Keratinocyte (primary cell): ENCODE results near the gene BSDC1. TPM values are rescaled to one million over a fixed set of nuclear protein-coding genes. Genes with fewer than 3 reads are reported as not detected.

ENCODE experiments used
- DNase-seq: peaks from one replicate; pipeline ENCODE4 v3.0.0-alpha.2; 2011; ENCODE audit warnings: low read depth, missing footprints, low spot score
- FAIRE-seq: peaks from 2 replicates; lab custom pipeline; 2011; peaks lifted over from hg19 to GRCh38; lab: Jason Lieb, UNC
- H2AFZ ChIP-seq: 2 replicates; pipeline ENCODE4 v1.6.0; 2012; ENCODE audit warnings: low read length, control low read depth, inconsistent platforms; ENCODE audit not compliant: control insufficient read depth
- H3K27ac ChIP-seq: 2 replicates; pipeline ENCODE4 v1.5.1; 2011; ENCODE audit warnings: low read length; ENCODE audit not compliant: control insufficient read depth, insufficient read depth
- H3K27me3 ChIP-seq: 3 replicates; pipeline ENCODE4 v1.6.0; 2011; ENCODE audit warnings: low read length; ENCODE audit not compliant: control insufficient read depth, insufficient read depth; ENCODE audit errors: extremely low read depth
- H3K36me3 ChIP-seq, 2 experiments: 2 replicates in 1 of 2; 3 replicates in 1 of 2; pipeline ENCODE4 v1.5.1; 2011; ENCODE audit warnings: low read length in 2 of 2, mild to moderate bottlenecking in 1 of 2; ENCODE audit not compliant: control insufficient read depth in 2 of 2, insufficient read depth in 2 of 2; ENCODE audit errors: extremely low read depth in 1 of 2
- H3K4me1 ChIP-seq: 3 replicates; pipeline ENCODE4 v1.5.1; 2011; ENCODE audit warnings: low read length; ENCODE audit not compliant: control insufficient read depth, insufficient read depth; ENCODE audit errors: extremely low read depth
- H3K4me2 ChIP-seq: 3 replicates; pipeline ENCODE4 v1.6.0; 2011; ENCODE audit warnings: low read depth, low read length; ENCODE audit not compliant: control insufficient read depth, insufficient read depth; ENCODE audit errors: extremely low read depth
- H3K4me3 ChIP-seq, 3 experiments: fragments of 200-600 bp in 1 of 3; sonication (generic) in 1 of 3; 2 replicates in 2 of 3; 3 replicates in 1 of 3; pipeline ENCODE4 v1.5.1; 2011 to 2016; ENCODE audit warnings: low read length in 3 of 3, mild to moderate bottlenecking in 3 of 3, control low read depth in 2 of 3, inconsistent platforms in 1 of 3, low read depth in 1 of 3, mixed read lengths in 1 of 3, mixed run types in 1 of 3, moderate library complexity in 1 of 3; ENCODE audit not compliant: control insufficient read depth in 2 of 3, insufficient read depth in 2 of 3; ENCODE audit errors: extremely low read depth in 1 of 3
- H3K79me2 ChIP-seq: 2 replicates; pipeline ENCODE4 v1.6.0; 2012; ENCODE audit warnings: low read length; ENCODE audit not compliant: control insufficient read depth, insufficient read depth
- H3K9ac ChIP-seq: 3 replicates; pipeline ENCODE4 v1.6.0; 2011; ENCODE audit warnings: low read length; ENCODE audit not compliant: control insufficient read depth, insufficient read depth; ENCODE audit errors: extremely low read depth
- H3K9me1 ChIP-seq: 3 replicates; pipeline ENCODE4 v1.6.0; 2011; ENCODE audit warnings: low read length; ENCODE audit not compliant: control insufficient read depth, insufficient read depth; ENCODE audit errors: extremely low read depth
- H3K9me3 ChIP-seq: 2 replicates; pipeline ENCODE4 v1.5.1; 2012; ENCODE audit warnings: low read depth, low read length; ENCODE audit not compliant: control insufficient read depth
- H4K20me1 ChIP-seq: 3 replicates; pipeline ENCODE4 v1.6.0; 2011; ENCODE audit warnings: low read length; ENCODE audit not compliant: control insufficient read depth, insufficient read depth; ENCODE audit errors: extremely low read depth
- EZH2 ChIP-seq: IDR thresholded peaks from one replicate; pipeline ENCODE4 v1.6.1; 2012; ENCODE audit warnings: inconsistent platforms, mild to moderate bottlenecking, low read length, moderate library complexity
- dilution Hi-C: fragments of 300-500 bp; cut with MboI; formaldehyde crosslinking; loops from one replicate; pipeline ENCODE4 v1.7.0; 2020; ENCODE audit warnings: low sequenced_read_pairs; ENCODE audit not compliant: extremely low pct_ligation_motif_present
- polyA plus RNA-seq, 5 experiments: library from polyadenylated mRNA; depleted of rRNA in 3 of 5; stranded (reverse) in 3 of 5; stranded (forward) in 1 of 5; unstranded in 1 of 5; fragments of >200 nt; gene quantifications; 1 replicate in 1 of 5; 2 replicates in 3 of 5; 3 replicates in 1 of 5; pipeline versions ENCODE4 v1.2.1 to v1.2.3, GENCODE V29; 2011 to 2012; ENCODE audit warnings: missing spikeins in 2 of 5, low read depth in 1 of 5, low replicate concordance in 1 of 5
- TF ChIP-seq, protein P1 (sequence below), 3 experiments: IDR thresholded peaks in 1 of 3; conservative IDR thresholded peaks in 1 of 3; optimal IDR thresholded peaks in 1 of 3; 2 replicates in 2 of 3; 3 replicates in 1 of 3; pipeline versions ENCODE3 to v1.5.1; 2011; ENCODE audit warnings: low read length in 3 of 3, mild to moderate bottlenecking in 3 of 3, moderate library complexity in 2 of 3, control low read depth in 1 of 3, inconsistent platforms in 1 of 3; ENCODE audit not compliant: insufficient read depth in 2 of 3; ENCODE audit errors: extremely low read depth in 1 of 3

Gene BSDC1
- polyA plus RNA-seq, 1 donor (not counting 4 experiments of a cell fraction or from before 2014, with no cell fraction given) = 38.1 TPM

- no peak overlapping the region for H3K9ac ChIP-seq
- no peaks in the 10 kb centered on the region for H3K79me2 ChIP-seq
- H3K36me3 ChIP-seq = no peaks in the 10 kb centered on the region
- dilution Hi-C loops = no loop called here
- H4K20me1 ChIP-seq = no peaks in the 10 kb centered on the region
- H3K4me2 ChIP-seq = no peak overlapping the region
- H3K9me1 ChIP-seq = no peaks in the 10 kb centered on the region
- H3K4me3 ChIP-seq = no peak overlapping the region
- H3K9me3 ChIP-seq = no peaks in the 10 kb centered on the region
- H3K27me3 ChIP-seq = peaks cover 7% of the 10 kb centered on the region
- H2AFZ ChIP-seq = no peak overlapping the region
- DNase-seq = no peak
- no peak for FAIRE-seq
- H3K27ac ChIP-seq = no peak overlapping the region
- peaks cover 6% of the 10 kb centered on the region for H3K4me1 ChIP-seq
- TF ChIP-seq, protein P1, sequence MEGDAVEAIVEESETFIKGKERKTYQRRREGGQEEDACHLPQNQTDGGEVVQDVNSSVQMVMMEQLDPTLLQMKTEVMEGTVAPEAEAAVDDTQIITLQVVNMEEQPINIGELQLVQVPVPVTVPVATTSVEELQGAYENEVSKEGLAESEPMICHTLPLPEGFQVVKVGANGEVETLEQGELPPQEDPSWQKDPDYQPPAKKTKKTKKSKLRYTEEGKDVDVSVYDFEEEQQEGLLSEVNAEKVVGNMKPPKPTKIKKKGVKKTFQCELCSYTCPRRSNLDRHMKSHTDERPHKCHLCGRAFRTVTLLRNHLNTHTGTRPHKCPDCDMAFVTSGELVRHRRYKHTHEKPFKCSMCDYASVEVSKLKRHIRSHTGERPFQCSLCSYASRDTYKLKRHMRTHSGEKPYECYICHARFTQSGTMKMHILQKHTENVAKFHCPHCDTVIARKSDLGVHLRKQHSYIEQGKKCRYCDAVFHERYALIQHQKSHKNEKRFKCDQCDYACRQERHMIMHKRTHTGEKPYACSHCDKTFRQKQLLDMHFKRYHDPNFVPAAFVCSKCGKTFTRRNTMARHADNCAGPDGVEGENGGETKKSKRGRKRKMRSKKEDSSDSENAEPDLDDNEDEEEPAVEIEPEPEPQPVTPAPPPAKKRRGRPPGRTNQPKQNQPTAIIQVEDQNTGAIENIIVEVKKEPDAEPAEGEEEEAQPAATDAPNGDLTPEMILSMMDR (optimal IDR thresholded peaks at IDR 0.05 in 1 of 3, IDR thresholded peaks at IDR 0.05 in 1 of 3, conservative IDR thresholded peaks at IDR 0.05 in 1 of 3; ENCODE audit: extremely low read depth in 1 of 3, insufficient read depth in 2 of 3, low read length in 3 of 3) = no peak
- no peak for TF ChIP-seq EZH2
Measured at GRCh38 chr1:32345289-32345827, 48.9 kb downstream of the BSDC1 start.

GRCh38 chr1:32342704-32343103, 51.5 kb downstream of the BSDC1 start:
- Histone ChIP-seq H3K4me2 (no peak overlapping the region), H3K9ac (no peak overlapping the region), H3K9me1 (no peaks in the 10 kb centered on the region), H3K4me1 (peaks cover 20% of the 10 kb centered on the region), H3K4me3 (no peak overlapping the region), H3K27me3 (peaks cover 7% of the 10 kb centered on the region), H3K27ac (no peak overlapping the region), H3K9me3 (no peaks in the 10 kb centered on the region), H3K36me3 (no peaks in the 10 kb centered on the region), H3K79me2 (no peaks in the 10 kb centered on the region), H2AFZ (no peak overlapping the region), H4K20me1 (no peaks in the 10 kb centered on the region)
- no peak for DNase-seq
- dilution Hi-C loops = no loop called here
- no peak for FAIRE-seq
- no peak for TF ChIP-seq EZH2
- TF ChIP-seq, protein P1 (optimal IDR thresholded peaks at IDR 0.05 in 1 of 3, IDR thresholded peaks at IDR 0.05 in 1 of 3, conservative IDR thresholded peaks at IDR 0.05 in 1 of 3; ENCODE audit: extremely low read depth in 1 of 3, insufficient read depth in 2 of 3, low read length in 3 of 3) = no peak
